H1 (cell line): Measurements from ENCODE around the gene PLEKHH3. TPM values are rescaled to one million over a fixed set of nuclear protein-coding genes. Genes with fewer than 3 reads are reported as not detected.

ENCODE experiments used
- BACH1 ChIP-seq: IDR thresholded peaks from 2 replicates; pipeline ENCODE4 v1.6.1; 2012; ENCODE audit warnings: low read length, improper control_type of control experiment
- CREB1 ChIP-seq: IDR thresholded peaks from 2 replicates; pipeline ENCODE4 v1.6.1; 2012; ENCODE audit warnings: inconsistent platforms
- EP300 ChIP-seq, 2 experiments: IDR thresholded peaks; 1 replicate in 1 of 2; 2 replicates in 1 of 2; pipeline ENCODE4 v1.6.1; 2011 to 2012; ENCODE audit warnings: low read depth in 2 of 2, low read length in 2 of 2, mild to moderate bottlenecking in 2 of 2, borderline replicate concordance in 1 of 2, inconsistent platforms in 1 of 2, moderate library complexity in 1 of 2
- GABPA ChIP-seq: IDR thresholded peaks from 2 replicates; pipeline ENCODE4 v1.6.1; 2011; ENCODE audit warnings: mild to moderate bottlenecking, low read length, moderate library complexity, borderline replicate concordance; ENCODE audit not compliant: insufficient read depth
- HDAC2 ChIP-seq, 2 experiments: fragments of 300-600 bp in 1 of 2; sonication (generic) in 1 of 2; IDR thresholded peaks; 2 replicates each; pipeline ENCODE4 v1.6.1; 2011 to 2012; ENCODE audit warnings: low read depth in 2 of 2, low read length in 2 of 2, mild to moderate bottlenecking in 2 of 2, moderate library complexity in 2 of 2, borderline replicate concordance in 1 of 2, inconsistent platforms in 1 of 2
- HDAC6 ChIP-seq: IDR thresholded peaks from one replicate; pipeline ENCODE4 v1.7.1; 2012; ENCODE audit warnings: low read depth, mild to moderate bottlenecking, inconsistent platforms, low read length, moderate library complexity
- PHF8 ChIP-seq: fragments of 200-600 bp; sonication (generic); conservative IDR thresholded peaks from 2 replicates; pipeline ENCODE4 v1.7.1; 2012; ENCODE audit warnings: low read depth, mild to moderate bottlenecking, inconsistent platforms, low read length, moderate library complexity
- POLR2A ChIP-seq, 2 experiments: IDR thresholded peaks; 1 replicate in 1 of 2; 2 replicates in 1 of 2; pipeline ENCODE4 v1.6.1; 2011; ENCODE audit warnings: low read depth in 2 of 2, low read length in 2 of 2, mild to moderate bottlenecking in 2 of 2; ENCODE audit errors: control extremely low read depth in 1 of 2
- POU5F1 ChIP-seq: IDR thresholded peaks from 2 replicates; pipeline ENCODE4 v1.6.1; 2011; ENCODE audit warnings: low read depth, mild to moderate bottlenecking, low read length, moderate library complexity
- RAD21 ChIP-seq, 2 experiments: IDR thresholded peaks in 1 of 2; conservative IDR thresholded peaks in 1 of 2; 2 replicates each; pipeline ENCODE4 v1.6.1; 2011; ENCODE audit warnings: low read depth in 2 of 2, low read length in 2 of 2, improper control_type of control experiment in 1 of 2, inconsistent platforms in 1 of 2, mild to moderate bottlenecking in 1 of 2, moderate library complexity in 1 of 2
- RNF2 ChIP-seq: fragments of 200-900, 300-1000 bp; sonication (generic); IDR thresholded peaks from 2 replicates; pipeline ENCODE4 v1.7.1; 2016; ENCODE audit warnings: borderline replicate concordance, low read depth, mild to moderate bottlenecking, antibody characterized with exemption, low read length; ENCODE audit not compliant: poor library complexity, severe bottlenecking; ENCODE audit errors: missing control alignments
- TAF7 ChIP-seq: optimal IDR thresholded peaks from 2 replicates; pipeline ENCODE3; 2011; ENCODE audit warnings: low read depth, mild to moderate bottlenecking, inconsistent platforms, low read length, moderate library complexity, borderline replicate concordance
- TBP ChIP-seq: IDR thresholded peaks from 2 replicates; pipeline ENCODE4 v1.6.1; 2011; ENCODE audit warnings: low read depth, low read length, improper control_type of control experiment
- TCF12 ChIP-seq: IDR thresholded peaks from 2 replicates; pipeline ENCODE4 v1.6.1; 2011; ENCODE audit warnings: low read depth, mild to moderate bottlenecking, low read length
- ZNF274 ChIP-seq: IDR thresholded peaks from 2 replicates; pipeline ENCODE4 v1.7.0; 2012; ENCODE audit warnings: low read length, borderline replicate concordance; ENCODE audit errors: extremely low read depth
- polyA plus RNA-seq, 7 experiments: library from polyadenylated mRNA; depleted of rRNA in 3 of 7; stranded (reverse) in 5 of 7; unstranded in 2 of 7; fragments of >200 nt in 5 of 7; fragments of 200-250 nt in 2 of 7; gene quantifications; 1 replicate in 5 of 7; 2 replicates in 1 of 7; 4 replicates in 1 of 7; pipeline versions ENCODE4 v1.2.1 to v1.2.3, GENCODE V29; 2011 to 2013; ENCODE audit warnings: missing spikeins in 2 of 7, mixed read lengths in 2 of 7
- total RNA-seq: library from RNA; stranded (reverse); fragmentation: NEBNext Ultra II Directional; extraction: Animal tissue kit (Norgen Biotek cat#: 25700); gene quantifications from 2 replicates; pipeline ENCODE4 v1.2.1, GENCODE V29; 2021
- TF ChIP-seq, protein P1 (sequence below): IDR thresholded peaks from 2 replicates; pipeline ENCODE4 v1.6.1; 2011; ENCODE audit warnings: low read length, improper control_type of control experiment

The PLEKHH3 gene
- total and polyA plus RNA-seq, 2 of the 8 experiments (the other 6 are each of a cell fraction or from before 2014, with no cell fraction given), result 11.1 to 13.5 TPM

- TF ChIP-seq EP300 (IDR thresholded peaks at IDR 0.05; ENCODE audit: borderline replicate concordance in 1 of 2, low read depth in 2 of 2, low read length in 2 of 2) (no peak), PHF8 (no peak), RNF2 (no peak), TAF7 (no peak), BACH1 (no peak), TCF12 (no peak), HDAC6 (no peak), CREB1 (no peak), ZNF274 (no peak), POLR2A (IDR thresholded peaks at IDR 0.05; ENCODE audit: control extremely low read depth in 1 of 2, low read depth in 2 of 2, low read length in 2 of 2) (no peak), POU5F1 (no peak), RAD21 (IDR thresholded peaks at IDR 0.05 in 1 of 2, conservative IDR thresholded peaks at IDR 0.05 in 1 of 2; ENCODE audit: low read depth in 2 of 2, low read length in 2 of 2) (peak; percentile 22 to 46; a peak in 2 of 4 replicates), TBP (no peak), GABPA (no peak), HDAC2 (IDR thresholded peaks at IDR 0.05; ENCODE audit: borderline replicate concordance in 1 of 2, low read depth in 2 of 2, low read length in 2 of 2) (no peak)
- TF ChIP-seq, protein P1, sequence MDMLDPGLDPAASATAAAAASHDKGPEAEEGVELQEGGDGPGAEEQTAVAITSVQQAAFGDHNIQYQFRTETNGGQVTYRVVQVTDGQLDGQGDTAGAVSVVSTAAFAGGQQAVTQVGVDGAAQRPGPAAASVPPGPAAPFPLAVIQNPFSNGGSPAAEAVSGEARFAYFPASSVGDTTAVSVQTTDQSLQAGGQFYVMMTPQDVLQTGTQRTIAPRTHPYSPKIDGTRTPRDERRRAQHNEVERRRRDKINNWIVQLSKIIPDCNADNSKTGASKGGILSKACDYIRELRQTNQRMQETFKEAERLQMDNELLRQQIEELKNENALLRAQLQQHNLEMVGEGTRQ, result no peak
- TF ChIP-seq, all 59 proteins: peak for 3
Measured at GRCh38 chr17:42673885-42674754, 2.7 kb downstream of the PLEKHH3 start (continued).
